NCI-H1436 treated with DMSO at 0.1 percent for 48 hours (cell line): ENCODE results near the gene PDE3A.

Experiments used
- DNase-seq: peaks from one replicate; lab custom pipeline; 2025; lab: John Stamatoyannopoulos, UW

PDE3A gene

DNA sequence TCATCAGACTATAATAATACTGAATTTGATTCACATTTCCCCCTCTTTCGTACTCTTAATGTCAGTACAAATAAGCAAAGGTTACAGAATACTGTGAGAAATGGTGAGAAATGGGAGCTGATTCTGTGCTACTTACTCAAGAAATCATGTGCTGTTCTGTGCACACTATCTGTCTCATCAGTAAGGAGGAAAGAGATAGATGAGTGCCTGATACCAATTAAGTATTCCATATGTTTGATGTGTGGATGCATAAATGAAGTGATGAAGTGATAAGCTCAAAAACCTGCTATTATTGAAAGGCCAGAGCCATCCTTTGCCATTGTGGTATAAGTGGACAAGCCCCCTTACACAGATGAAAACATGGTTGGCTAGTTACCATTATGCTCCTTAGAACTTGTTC, 127.7 kb downstream of the PDE3A start:
- DNase-seq = no peak

DNA sequence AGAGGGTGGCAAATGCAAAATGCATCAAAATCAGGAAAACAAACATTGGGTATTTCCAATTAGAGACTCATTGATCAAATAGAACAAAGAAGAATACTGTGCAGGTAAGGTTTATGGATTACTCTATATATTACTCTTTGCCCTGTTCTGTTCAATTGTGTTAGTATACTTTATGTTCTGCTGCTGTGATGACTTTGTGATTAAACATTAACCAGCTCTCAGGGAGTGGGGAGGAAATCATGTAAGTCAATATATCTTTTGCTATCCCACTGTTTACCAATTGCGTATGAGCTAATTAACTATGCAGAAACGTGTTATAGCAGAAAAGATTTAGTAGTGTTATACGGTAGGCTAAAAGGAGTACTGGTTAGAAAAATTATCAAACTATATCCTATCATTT, 129.4 kb downstream of the PDE3A start:
- DNase-seq = no peak

DNA sequence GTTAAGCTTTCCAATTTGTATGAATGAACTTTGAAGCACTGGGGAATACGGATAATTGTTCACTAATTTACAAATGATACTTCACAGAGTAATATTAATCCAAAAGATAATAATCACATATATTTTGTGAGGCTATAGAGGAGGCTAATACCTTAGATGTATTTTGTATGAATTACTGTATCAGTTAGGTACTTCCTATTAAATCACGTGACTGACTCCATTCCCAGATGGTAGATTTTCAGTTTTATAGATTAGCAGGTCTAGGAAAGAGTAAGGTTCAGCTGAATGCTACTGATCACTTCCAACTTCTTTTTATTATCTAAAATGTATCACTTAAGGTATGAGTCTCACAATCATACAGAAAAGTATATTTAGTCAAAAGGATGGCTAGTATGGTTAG, 133.6 kb downstream of the PDE3A start:
- no peak for DNase-seq

DNA sequence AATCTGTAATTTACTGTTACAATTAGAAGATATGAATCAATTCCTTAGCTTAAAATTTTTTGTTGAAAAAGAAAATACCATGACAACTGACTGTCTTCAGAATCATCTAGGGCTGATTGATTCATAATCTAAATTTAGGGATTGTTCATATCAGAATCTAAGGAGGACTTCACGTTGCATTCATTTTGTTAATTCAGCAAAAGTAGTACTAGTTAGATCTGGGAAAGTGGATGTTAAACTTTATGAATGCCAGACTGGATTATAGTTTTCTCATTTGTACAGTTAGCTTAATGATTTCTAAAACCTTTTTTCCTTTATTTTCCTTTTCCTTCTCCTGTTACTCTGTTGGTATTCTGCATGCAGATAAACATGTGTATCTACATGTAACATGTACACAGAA, 135.5 kb downstream of the PDE3A start:
- no peak for DNase-seq

DNA sequence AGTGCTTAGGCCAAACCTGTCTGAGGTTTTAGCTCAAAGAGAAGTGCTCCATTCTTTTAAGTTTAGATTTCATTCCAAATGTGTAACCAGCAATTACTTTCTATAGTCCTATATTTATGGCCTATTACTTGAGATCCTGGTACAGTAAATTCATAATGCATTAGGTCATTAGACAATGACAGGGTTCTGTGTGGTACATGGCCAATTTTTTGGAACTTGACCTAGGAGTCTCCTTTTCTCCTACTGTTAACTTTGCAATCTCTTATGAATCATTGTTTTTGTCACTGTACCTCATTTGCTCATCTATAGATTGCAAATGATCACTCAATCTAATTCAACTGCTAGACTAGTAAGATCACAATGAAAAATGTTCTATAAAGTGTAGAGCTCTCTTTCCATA, 136.7 kb downstream of the PDE3A start:
- no peak for DNase-seq

DNA sequence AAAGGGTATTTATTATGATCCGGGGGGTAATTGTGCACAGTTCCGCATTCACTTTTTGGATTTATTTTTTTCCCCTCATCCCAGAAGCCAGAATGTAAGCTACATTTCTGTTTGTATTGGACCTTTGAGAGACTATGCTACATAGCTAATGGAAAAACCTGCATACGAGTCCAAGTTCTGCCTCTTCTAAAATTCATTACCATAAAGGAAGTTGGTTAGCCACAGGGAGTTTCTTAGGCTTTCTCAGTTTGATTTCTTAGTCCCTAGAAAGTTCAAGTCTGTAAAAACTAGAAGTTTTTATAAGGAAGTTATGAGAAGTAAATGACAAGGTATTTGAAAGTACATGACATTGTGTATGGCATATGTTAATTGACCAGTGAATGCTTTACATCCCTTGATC, 138.7 kb downstream of the PDE3A start:
- DNase-seq = no peak

DNA sequence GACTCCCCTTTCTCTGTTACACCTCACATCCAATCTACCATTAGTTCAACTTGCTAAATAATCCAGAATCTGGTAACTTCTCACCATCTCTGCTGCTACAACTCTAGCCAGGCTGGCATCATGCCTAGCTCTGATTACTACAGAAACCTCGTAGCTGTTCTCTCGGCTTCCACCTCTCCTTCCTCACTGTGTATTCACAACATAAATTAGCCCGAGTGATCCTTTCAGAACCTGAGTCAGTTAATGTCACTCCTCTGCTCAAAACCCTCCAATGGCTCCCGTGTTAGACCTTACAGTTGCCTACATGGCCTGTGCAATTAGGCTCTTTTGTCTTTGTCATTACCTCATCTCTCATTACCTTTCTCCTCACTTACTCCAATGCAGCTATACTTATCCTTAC, 139.4 kb downstream of the PDE3A start:
- DNase-seq = no peak

DNA sequence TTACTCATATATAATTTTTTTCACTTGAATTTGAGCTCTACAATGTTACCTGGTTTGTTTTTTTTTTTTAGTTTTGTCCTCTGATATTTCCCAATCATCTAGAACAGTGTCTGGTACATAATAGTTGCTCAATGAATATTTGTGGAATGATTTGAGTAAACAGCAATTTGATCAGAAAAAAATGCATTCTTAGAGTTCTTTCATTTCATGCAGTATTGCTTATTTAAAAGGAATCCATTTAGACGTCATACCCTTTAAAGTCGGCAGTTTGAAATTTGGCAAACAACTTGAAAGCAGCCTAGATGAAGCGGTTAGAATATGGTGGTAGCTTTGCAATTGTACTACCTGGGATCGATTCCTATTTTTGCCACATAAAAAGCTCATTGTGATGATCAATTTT, 140.0 kb downstream of the PDE3A start:
- DNase-seq = no peak

DNA sequence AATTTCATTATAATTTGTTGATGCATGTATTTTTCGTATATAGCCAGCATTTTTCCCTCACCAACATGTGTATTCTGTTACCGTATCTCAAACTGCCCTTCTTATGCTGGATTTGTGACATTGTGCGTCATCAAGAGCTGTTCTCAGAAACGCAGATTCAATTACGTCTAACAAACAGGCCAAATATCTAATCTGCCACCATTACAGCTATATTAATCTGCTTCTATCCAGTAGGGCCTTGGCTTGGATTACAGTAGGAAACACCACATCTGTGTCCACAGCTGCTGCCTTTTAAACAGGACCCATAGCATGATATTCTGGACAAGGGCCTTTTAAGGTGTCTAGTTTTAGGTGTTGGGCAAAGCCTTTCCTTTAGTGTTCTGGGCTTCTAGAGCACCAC, 140.6 kb downstream of the PDE3A start:
- no peak for DNase-seq

DNA sequence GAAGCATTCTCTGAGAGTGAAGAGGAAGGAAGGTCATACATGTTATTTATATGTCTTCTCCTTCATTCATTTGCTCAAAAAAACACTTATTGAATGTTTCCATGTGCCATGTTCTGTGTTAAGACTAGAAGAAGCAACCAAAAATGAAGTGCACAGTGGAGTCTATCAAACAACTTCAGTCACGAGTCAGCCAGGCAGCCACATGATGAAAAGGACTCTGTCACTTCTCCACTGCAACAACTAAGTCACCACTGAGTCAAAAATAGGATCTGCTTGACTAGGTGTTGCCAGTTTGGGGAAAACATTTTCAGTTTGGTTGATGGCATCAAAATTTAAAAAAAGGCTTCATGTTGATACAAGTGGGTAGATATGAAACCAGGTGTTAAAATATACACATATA, 142.5 kb downstream of the PDE3A start:
- DNase-seq = no peak

DNA sequence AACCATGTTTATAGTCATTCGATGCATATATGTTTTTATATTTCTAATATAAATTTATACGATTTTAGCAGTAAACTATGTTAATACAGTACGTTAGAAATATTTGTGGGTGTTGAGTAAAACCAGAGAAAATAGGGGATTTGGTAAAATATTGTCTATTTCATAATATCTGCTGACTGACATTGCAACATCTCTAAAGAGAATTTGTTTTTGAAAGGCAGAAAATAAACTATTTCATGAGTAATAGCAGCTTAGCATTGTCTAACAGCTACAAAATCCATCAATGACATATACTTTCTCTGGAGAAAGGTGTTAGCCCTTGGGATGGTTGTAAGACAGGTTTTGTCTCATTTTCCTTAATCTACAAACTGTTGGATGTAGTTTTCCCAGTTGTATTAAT, 144.9 kb downstream of the PDE3A start:
- no peak for DNase-seq

DNA sequence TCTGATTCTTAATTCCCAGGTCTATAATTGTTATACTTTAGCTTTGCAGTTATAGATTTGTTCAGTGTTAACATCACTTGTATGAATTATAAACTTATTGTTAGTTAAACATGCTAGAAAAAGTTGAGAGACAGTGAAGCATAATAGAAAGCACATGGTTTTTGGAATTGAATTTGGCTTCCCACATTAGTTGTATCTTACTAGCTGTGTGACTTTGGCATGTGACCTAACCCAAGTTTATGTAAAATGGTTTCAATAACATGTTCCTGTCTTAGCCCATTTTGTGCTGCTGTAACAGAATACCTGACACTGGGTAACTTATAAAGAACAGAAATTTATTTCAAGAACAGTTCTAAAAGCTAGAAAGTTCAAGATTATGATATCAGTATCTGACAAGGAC, 146.3 kb downstream of the PDE3A start:
- no peak for DNase-seq

DNA sequence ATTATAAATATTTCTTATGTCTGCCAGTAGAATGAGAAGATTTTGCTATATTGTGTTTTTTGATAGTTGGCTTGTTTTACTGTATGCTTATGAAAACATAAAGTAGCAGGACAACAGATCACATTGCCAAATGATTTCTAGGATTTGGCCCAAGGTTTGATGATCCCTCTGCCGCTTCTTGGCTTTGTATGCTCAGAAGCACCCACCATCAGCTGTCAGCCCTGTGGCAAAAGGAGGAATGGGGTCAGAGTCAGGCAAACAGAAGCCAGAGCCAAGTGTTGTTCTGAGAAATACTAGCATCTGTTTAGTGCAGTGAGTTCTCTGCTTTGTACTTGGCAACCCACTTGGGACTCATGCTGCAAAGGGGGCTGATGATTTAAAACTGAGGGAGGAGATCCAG, 152.2 kb downstream of the PDE3A start:
- DNase-seq = no peak

DNA sequence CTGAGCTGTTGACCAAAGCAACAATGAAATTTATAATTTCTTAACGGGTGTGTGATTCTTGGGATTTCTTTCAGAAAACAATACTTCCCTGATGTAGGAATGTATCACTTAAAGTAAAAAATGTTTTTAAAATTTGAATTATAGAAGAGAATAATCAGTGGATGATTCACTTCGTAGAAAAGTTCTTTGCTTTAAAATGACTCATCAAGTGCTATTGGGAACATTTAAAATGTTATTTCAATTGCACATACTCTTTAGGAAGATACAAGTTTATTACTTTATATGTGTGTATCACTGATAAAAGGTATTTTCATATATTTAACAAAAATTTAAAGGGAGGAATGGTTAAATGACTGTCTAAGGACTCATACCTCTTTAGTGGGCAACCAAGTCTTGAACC, 155.3 kb downstream of the PDE3A start:
- DNase-seq = no peak

DNA sequence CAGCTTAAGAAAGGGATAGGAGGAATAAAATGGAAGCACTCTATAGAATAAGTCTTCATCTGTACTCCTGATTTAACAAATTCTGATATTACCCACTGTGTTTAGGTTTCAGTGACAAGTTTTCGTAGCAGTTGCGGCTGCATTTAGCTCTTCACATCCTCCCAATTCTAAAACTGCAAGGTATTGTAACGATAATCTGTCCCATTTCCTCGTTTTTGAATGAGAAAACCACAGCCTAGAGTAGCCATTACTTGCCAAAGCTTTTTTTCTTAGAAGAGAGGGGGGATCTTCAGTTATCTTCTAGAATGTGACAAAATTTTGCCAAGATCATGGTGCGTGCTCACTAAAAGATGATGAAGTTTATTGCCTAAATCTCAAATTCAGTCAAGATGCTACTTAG, 155.8 kb downstream of the PDE3A start:
- DNase-seq = no peak

DNA sequence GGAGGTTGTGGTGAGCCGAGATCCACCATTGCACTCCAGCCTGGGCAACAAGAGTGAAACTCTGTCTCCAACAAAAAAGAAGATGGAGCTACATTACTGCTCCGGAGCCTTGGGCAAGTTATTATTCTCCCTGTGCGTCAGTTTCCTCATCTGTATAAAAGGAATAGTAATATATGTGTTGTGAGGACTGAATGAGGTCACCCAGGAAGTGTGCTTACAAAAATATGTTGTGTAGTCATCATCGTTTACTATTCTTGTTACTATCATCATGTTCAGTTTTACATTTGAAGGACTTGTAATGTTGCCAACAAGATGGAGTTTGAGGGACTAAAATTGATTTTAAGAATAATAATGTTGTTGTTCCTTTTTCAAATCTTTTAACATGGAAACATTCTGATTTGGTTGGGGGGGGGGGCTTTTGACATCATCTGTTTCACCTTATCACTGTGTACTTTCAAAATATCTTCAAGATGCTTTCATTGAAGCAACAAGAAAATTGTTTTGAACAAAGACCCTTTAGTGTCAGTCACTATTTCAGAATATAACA, 156.8 kb downstream of the PDE3A start:
- no peak for DNase-seq

DNA sequence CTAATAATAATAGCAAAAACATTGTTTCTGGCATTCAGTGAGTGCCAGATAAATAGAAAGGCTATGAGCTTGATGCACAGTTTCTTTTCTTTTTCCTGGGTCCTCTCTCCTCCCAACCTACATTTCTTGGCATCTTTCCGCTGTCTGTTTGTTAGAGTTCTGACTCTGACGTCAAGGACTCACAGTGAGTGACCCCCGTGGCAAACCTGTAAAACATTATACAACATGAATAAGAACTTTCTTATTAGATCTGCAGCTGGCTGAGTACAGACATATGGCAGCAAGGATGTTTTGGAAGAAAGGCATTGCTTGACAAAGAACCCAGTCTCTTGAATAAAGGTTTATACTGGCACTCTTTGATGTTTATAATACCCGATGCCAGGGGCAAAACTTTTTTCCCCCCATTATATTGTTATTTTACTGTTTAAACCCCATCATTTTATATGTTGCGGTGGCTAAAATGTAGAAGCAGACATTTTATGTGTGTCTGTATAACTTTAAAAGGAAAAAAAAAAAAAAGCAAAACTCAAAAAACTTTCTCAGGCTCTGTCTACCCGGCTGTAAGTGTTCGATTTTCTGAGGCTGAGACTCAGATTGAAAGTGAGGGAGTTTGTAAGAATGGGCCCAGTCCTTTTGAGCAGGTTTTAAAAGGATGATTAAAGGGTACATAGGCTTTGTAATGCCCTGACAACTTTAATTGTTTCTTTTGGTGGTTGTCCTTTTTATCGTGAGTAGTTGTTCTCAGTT, 159.3 kb downstream of the PDE3A start:
- no peak for DNase-seq

DNA sequence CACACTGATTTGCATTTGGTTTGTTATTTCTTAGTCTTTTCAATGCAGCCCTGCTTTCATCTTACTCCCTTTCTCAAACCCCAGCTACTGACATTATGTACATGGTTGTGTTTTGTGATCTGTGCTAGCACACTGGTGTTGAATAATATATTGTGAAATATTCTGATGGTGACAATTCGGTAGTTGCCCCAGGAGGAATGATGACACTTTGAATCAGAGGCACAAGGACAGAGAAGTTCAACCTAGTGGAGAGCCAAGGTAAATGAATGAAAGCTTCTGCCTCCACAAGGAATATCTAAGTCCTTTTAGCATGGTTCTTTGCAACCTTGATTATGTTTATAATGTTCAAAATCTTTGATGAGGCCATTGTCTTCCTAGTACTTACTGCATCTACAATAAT, 159.9 kb downstream of the PDE3A start:
- no peak for DNase-seq

DNA sequence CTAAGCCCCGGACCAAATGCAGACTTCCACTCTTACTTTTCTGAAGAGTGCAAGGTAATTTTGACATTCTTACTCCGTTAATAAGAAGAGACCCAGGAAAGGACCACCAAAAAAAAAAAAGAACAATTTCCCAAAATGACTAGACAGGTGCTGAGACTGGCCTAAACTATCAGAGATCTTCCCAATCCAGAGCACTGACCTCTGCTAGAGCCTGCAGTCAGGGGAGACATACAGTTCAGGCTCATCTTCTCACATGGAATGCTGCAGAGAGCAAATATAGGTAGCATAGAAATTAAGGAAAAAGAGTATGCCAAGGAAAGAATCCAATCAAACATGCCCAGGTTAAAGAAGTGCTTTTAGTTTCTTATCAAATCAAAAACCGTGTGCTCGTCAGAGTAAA, 177.9 kb downstream of the PDE3A start:
- no peak for DNase-seq

DNA sequence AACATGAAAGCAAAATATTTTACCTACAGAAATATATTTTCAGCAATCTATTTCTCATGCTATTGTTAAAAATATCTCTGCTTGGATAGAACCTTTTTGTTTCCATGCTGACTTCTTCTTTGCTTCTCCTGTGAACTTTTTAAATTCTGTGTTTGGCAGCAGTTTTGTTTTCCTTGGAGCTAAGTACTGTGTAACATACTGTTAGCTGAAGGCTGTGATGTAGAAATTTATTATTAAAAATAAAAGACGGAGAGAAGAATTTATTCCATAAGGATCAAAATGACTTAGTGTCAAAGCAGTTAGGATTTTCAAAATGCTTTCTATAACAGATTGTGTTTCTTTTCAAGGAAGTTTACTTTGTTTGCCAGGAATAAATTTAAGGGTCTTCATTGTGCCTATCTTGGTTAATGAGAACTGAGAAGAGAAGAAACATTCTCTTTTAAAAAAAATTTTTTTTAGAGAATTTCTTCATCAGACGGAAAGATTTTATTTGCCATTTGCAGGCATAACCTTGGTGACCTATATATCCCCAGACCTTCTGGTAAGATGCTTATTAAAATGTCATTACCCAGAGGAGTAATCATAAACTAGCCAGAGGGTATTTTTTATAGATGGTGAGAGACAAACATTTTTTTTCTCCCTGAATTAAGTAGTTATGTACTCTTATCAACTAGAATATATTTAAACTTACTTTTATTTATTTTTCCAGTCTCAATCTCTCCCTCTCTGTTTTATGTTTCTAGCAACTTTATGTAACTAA, 179.7 kb downstream of the PDE3A start:
- DNase-seq = no peak

DNA sequence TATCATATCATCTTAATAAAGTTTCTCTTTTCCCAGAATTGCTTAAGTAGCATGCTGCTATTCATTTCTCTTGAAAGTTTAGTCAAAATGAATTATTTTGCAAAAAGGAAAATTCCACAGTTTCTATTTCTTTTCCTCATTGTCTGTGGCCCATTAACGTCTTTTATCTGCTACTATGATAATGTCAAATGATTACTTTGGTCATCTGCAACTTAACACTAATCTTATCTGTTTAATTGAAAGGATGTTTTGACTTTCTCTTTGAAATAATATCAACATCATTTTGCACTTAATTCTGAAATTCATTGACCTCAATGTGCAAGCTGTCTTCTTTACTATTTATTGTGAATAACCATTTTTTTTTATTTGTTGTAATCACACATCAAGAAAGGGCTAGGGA, 180.3 kb downstream of the PDE3A start:
- DNase-seq = no peak

DNA sequence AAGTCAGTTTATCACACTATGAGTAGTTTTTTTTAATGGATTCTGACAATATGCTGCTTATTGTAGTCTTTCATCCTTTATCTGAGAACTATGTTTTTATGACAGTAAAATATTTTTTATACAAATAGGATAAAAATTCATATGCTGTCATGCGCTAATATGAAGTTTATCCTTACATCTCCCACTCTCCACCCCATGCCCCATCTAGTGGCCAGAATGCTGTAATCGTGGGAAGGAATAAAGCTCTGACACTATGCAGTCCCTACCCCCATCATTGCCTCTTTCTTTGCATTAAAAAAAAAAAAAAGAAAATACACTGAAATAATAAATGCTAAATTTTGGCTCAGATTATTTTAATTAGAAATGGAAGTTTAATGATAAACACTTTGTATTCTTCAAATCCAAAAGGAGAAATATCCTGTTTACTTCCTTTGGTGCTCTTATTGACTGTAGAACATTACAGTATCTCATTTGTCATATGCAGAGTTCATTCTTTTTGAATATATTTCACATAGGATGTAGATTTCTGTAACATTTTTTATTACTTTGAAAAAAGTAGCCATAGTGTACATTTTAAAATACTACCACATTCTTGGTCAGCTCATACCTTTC, 180.9 kb downstream of the PDE3A start:
- DNase-seq = no peak
